HL-60 (cell line): ENCODE results near the gene HABP2.

ENCODE experiments used
- DNase-seq, 2 experiments: peaks; one replicate each; pipeline ENCODE4 v3.0.0-alpha.2; 2010 to 2020; ENCODE audit warnings: low read depth in 1 of 2, low spot score in 1 of 2
- H3K27ac ChIP-seq: fragments of 250-450 bp; sonication (Bioruptor Pico); replicated peaks from 2 replicates; pipeline ENCODE4 v1.5.1; 2020; ENCODE audit warnings: mild to moderate bottlenecking, moderate library complexity
- H3K27me3 ChIP-seq: fragments of 250-450 bp; sonication (Bioruptor Pico); 2 replicates; pipeline ENCODE4 v1.5.1; 2021; ENCODE audit warnings: mild to moderate bottlenecking, moderate library complexity; ENCODE audit not compliant: insufficient read depth, poor library complexity, severe bottlenecking
- H3K4me3 ChIP-seq: replicated peaks from 2 replicates; pipeline ENCODE4 v1.5.1; 2011; ENCODE audit warnings: mild to moderate bottlenecking, control low read depth, low read length; ENCODE audit not compliant: insufficient read depth
- CTCF ChIP-seq: IDR thresholded peaks from one replicate; pipeline ENCODE4 v1.5.1; 2011; ENCODE audit warnings: low read length, control low read depth, inconsistent platforms; ENCODE audit not compliant: insufficient read depth
- GABPA ChIP-seq: IDR thresholded peaks from 2 replicates; pipeline ENCODE4 v1.6.1; 2012; ENCODE audit warnings: low read depth
- POLR2AphosphoS5 ChIP-seq: IDR thresholded peaks from 2 replicates; pipeline ENCODE4 v1.6.1; 2012; ENCODE audit warnings: low read depth
- SPI1 ChIP-seq: IDR thresholded peaks from 2 replicates; pipeline ENCODE4 v1.6.1; 2012; ENCODE audit warnings: low read depth, mild to moderate bottlenecking, borderline replicate concordance
- TF ChIP-seq, protein P1 (sequence below): IDR thresholded peaks from 2 replicates; pipeline ENCODE4 v1.6.1; 2012; ENCODE audit warnings: low read depth; ENCODE audit not compliant: insufficient replicate concordance

Gene HABP2

DNA sequence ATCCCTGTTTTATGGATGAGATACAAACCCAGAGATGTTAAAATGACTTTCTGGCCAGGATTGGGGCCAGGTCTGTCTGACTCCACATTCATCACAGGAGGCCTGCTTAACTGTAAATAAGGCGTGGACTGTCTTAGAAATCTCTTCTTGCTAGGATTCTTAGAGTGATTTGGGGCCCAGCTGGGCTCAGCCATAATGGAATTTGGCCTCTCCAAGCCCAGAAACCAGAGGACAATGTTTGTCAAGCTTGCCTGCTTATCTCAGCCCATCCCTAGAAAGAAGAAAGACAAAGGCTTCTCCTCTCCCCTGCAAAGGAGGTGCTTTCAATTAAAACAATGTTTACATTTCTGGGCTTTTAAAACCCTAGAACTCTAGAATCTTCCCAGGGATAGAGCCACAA is 2.9 kb downstream of the HABP2 start:
- peaks cover 6% of the 10 kb centered on the region for H3K27me3 ChIP-seq
- H3K4me3 ChIP-seq, result no peak overlapping the region
- no peak for TF ChIP-seq CTCF
- TF ChIP-seq POLR2AphosphoS5, result no peak
- TF ChIP-seq SPI1, result no peak
- TF ChIP-seq, protein P1, sequence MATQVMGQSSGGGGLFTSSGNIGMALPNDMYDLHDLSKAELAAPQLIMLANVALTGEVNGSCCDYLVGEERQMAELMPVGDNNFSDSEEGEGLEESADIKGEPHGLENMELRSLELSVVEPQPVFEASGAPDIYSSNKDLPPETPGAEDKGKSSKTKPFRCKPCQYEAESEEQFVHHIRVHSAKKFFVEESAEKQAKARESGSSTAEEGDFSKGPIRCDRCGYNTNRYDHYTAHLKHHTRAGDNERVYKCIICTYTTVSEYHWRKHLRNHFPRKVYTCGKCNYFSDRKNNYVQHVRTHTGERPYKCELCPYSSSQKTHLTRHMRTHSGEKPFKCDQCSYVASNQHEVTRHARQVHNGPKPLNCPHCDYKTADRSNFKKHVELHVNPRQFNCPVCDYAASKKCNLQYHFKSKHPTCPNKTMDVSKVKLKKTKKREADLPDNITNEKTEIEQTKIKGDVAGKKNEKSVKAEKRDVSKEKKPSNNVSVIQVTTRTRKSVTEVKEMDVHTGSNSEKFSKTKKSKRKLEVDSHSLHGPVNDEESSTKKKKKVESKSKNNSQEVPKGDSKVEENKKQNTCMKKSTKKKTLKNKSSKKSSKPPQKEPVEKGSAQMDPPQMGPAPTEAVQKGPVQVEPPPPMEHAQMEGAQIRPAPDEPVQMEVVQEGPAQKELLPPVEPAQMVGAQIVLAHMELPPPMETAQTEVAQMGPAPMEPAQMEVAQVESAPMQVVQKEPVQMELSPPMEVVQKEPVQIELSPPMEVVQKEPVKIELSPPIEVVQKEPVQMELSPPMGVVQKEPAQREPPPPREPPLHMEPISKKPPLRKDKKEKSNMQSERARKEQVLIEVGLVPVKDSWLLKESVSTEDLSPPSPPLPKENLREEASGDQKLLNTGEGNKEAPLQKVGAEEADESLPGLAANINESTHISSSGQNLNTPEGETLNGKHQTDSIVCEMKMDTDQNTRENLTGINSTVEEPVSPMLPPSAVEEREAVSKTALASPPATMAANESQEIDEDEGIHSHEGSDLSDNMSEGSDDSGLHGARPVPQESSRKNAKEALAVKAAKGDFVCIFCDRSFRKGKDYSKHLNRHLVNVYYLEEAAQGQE, result no peak
- TF ChIP-seq GABPA, result no peak
- no peak overlapping the region for H3K27ac ChIP-seq
- no peak for DNase-seq

- peaks cover 6% of the 10 kb centered on the region for H3K27me3 ChIP-seq
- DNase-seq, result no peak
- no peak for TF ChIP-seq CTCF
- TF ChIP-seq, protein P1, result no peak
- no peak for TF ChIP-seq GABPA
- no peak for TF ChIP-seq SPI1
- TF ChIP-seq POLR2AphosphoS5, result no peak
- no peak overlapping the region for H3K27ac ChIP-seq
- H3K4me3 ChIP-seq, result no peak overlapping the region
These were observed 4.6 kb downstream of the HABP2 start for GRCh38 chr10:113557424-113557862.

DNA sequence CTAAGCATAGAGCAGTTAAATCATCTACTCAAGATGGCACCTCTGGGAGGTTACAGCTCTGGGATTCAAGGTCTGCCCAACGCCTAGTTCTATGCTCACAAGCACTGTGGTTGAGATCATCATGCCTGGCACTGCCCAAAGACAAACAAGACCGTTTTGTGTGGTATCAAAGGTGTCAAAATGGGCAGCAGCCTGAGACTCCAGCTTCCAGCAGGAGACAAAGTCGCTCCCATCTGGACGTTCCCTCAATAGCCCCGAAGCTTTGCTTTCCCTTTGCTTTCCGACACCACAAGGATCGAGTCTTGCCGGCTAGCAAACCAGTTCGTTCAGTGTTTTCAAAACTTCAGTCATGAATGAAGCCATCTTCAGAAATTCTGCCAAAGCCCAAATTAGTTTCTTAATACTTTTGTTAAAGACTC is 5.1 kb downstream of the HABP2 start:
- H3K4me3 ChIP-seq, result no peak overlapping the region
- no peak for DNase-seq
- H3K27me3 ChIP-seq, result peaks cover 6% of the 10 kb centered on the region
- TF ChIP-seq, protein P1, result no peak
- TF ChIP-seq GABPA (no peak), CTCF (no peak), SPI1 (no peak), POLR2AphosphoS5 (no peak)
- H3K27ac ChIP-seq, result no peak overlapping the region
